Measurements from ENCODE around the gene VPS37B.
"Not testable (repeated sequence)": the region's sequence is repeated elsewhere in the genome, so short reads cannot be mapped to it uniquely, and the experiment has no call there.

Gene VPS37B

DNA sequence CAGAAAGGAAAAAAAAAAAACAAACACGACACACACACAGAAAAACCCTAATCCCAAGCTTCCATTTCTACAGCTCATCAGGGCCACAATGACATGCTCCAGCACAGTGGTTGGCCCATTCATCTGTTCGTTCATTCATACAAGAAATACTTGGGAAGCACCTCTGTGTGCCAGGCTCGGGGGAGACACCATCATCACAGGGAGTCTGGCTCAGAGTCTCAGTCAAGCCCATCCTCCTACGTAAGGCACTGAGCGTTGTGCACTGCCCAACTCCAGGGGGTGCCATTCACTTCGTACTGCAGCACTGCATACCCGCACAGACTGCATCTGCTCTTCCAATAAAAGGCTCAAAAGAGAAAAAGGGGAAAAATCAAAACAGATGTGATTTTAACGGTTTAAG lies 15.3 kb downstream of the VPS37B start:
- DNase-seq, result peak; percentile 36

- no peak for DNase-seq
Observed at GRCh38 chr12:122880155-122880667, 15.7 kb downstream of the VPS37B start.

GRCh38 chr12:122878780-122879612 lies 16.9 kb downstream of the VPS37B start:
- peak; percentile 10 for DNase-seq

- peak; percentile 10 for DNase-seq
Observed at GRCh38 chr12:122876731-122877130, 19.2 kb downstream of the VPS37B start.

DNA sequence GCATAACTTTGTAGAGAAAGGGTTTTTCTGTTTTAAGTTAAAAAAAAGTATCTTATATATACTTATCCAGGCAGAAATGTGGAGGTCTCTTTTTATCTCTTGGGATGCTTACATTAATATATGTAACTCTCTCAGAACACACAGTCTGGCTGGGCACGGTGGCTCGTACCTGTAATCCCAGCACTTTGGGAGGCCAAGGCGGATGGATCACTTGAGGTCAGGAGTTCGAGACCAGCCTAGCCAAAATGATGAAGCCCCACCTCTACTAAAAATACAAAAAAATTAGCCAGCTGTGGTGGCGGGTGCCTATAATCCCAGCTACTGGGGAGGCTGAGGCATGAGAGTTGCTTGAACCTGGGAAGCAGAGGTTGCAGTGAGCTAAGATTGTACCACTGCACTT lies 19.6 kb downstream of the VPS37B start:
- DNase-seq, result not testable (repeated sequence)

DNA sequence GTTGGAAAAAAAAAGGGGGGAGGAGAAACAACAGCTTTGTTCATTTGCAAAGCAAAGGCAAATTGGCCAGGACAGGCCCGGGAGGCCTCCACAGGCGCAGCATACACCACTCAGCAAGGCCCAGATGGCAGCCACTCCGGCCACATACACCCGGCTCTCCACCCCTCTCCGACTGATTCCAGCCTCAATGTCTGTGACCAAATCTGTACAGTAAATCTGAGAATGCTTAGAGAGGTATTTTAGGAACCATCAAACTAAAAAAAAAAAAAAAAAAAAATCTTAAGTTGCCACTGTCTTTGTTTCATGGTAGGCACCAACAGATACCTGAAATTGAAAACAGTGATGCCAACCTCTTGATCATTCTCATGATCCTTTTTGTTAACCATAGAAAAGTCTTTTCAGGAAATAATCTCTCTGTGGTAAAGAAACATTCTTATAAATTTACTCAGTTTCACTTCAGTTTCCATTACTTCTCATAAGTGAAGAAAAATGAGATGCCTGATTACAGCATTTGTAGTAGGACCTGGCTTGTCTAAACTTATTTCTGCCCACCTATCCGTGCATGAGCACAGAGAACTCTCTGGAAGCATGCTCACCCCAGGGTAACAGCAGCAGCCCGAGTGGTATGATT lies 20.2 kb downstream of the VPS37B start:
- peak; percentile 10 for DNase-seq

GRCh38 chr12:122874081-122874480 lies 21.8 kb downstream of the VPS37B start:
- peak; percentile 27 for DNase-seq

DNA sequence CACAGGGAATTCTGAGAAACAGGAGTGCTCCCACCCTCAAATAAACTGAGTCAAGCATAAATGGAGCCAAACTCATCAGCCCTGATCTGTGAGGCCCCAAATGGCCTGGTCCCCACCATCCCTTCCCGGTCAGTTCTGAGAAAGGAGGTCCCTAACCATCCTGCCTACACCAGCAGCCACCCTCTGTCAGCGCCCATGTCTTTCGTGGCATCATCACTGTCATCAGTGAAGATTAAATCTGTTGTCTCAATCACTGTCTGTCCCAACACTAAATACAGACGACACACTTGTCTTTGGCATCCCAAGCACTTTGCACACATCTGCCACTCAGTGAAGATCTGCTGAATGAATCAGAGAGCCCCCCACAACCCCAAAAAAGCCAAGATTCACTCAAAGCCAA lies 22.4 kb downstream of the VPS37B start:
- DNase-seq, result peak; percentile 15

DNA sequence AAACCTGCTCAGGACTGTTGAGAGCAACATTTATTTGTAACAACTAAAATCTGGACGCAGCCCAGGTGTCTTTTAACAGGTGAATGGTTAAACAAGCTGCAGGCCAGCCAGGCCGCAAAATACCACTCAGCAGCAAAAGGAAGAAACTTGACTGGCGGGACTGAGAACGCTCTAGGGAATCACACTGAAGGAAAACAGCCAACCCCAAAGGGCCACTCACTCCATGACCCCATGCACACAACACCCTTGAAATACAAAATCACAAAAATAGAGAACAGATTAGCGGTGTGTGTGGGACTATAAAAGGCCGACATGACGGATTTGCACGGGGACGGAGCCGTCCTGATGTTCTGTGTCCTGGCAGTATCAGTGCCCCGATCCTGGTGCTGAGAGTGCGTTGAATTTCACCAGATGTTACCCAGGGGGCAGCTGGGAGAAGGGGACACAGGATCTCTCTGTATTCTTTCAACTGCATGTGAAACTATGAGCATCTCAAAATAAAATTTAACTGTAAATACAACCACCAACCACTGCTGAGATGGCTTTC lies 23.0 kb downstream of the VPS37B start:
- no peak for DNase-seq

GRCh38 chr12:122871851-122872780 lies 23.8 kb downstream of the VPS37B start:
- peak; percentile 67 for DNase-seq

GRCh38 chr12:122870867-122871664 lies 24.9 kb downstream of the VPS37B start:
- DNase-seq, result peak; percentile 16

GRCh38 chr12:122870163-122870842 lies 25.6 kb downstream of the VPS37B start:
- DNase-seq, result peak; percentile 10

GRCh38 chr12:122869207-122869973 lies 26.5 kb downstream of the VPS37B start:
- peak; percentile 12 for DNase-seq

- peak; percentile 13 for DNase-seq
Observed at GRCh38 chr12:122868471-122869177, 27.3 kb downstream of the VPS37B start.

GRCh38 chr12:122867691-122868461 lies 28.0 kb downstream of the VPS37B start:
- DNase-seq, result peak; percentile 24

GRCh38 chr12:122866950-122867607 lies 28.8 kb downstream of the VPS37B start:
- peak; percentile 15 for DNase-seq

- peak; percentile 13 for DNase-seq
Observed at GRCh38 chr12:122866379-122866778, 29.5 kb downstream of the VPS37B start.

Measured in CD4-positive, alpha-beta T cell treated with Interleukin-15 for 1 hour (primary cell).